Lung (tissue), 12 donors: Measurements from ENCODE around the gene ANK3. TPM values are rescaled to one million over a fixed set of nuclear protein-coding genes. Genes with fewer than 3 reads are reported as not detected.
A peak's percentile ranks its signal among the peaks of the same experiment; 100 is the strongest.

ENCODE experiments used
- ATAC-seq: fragments of 200-7000 bp; cut with Tn5 transposase; one replicate; pipeline ENCODE4 v1.9.1; 2020; ENCODE audit warnings: moderate number of reproducible peaks; ENCODE audit not compliant: insufficient read depth, low FRiP score
- DNase-seq, 3 donors: peaks; one replicate each; pipeline ENCODE4 v3.0.0-alpha.2; 2013 to 2017
- H3K27ac ChIP-seq, 2 donors: one replicate each; pipeline ENCODE4 v1.5.1; 2013; ENCODE audit warnings: mild to moderate bottlenecking in 2 of 2, moderate library complexity in 2 of 2, control low read depth in 1 of 2, inconsistent platforms in 1 of 2, low read depth in 1 of 2, low read length in 1 of 2
- H3K27me3 ChIP-seq, 3 donors: one replicate each; pipeline ENCODE4 v1.5.1; 2013; ENCODE audit warnings: low read length in 2 of 3; ENCODE audit not compliant: control insufficient read depth in 3 of 3, insufficient read depth in 3 of 3
- H3K36me3 ChIP-seq, 4 donors: one replicate each; pipeline ENCODE4 v1.5.1; 2013; ENCODE audit warnings: low read length in 4 of 4, mild to moderate bottlenecking in 1 of 4, moderate library complexity in 1 of 4; ENCODE audit not compliant: control insufficient read depth in 4 of 4, insufficient read depth in 4 of 4
- H3K4me1 ChIP-seq, 5 donors: one replicate each; pipeline ENCODE4 v1.5.1; 2013; ENCODE audit warnings: low read length in 5 of 5, mild to moderate bottlenecking in 2 of 5, moderate library complexity in 1 of 5; ENCODE audit not compliant: control insufficient read depth in 5 of 5, insufficient read depth in 5 of 5
- H3K4me3 ChIP-seq: one replicate; pipeline ENCODE4 v1.5.1; 2013; ENCODE audit warnings: mild to moderate bottlenecking, control low read depth, moderate library complexity
- H3K9ac ChIP-seq, 2 donors: one replicate each; pipeline ENCODE4 v1.5.1; 2013; ENCODE audit warnings: low read length in 2 of 2, control low read depth in 1 of 2; ENCODE audit not compliant: insufficient read depth in 1 of 2
- H3K9me3 ChIP-seq, 4 donors: one replicate each; pipeline ENCODE4 v1.5.1; 2013; ENCODE audit warnings: low read length in 3 of 4, mild to moderate bottlenecking in 1 of 4, moderate library complexity in 1 of 4; ENCODE audit not compliant: control insufficient read depth in 4 of 4, insufficient read depth in 3 of 4
- CTCF ChIP-seq: IDR thresholded peaks from 2 replicates; pipeline ENCODE4 v1.5.1; 2012; ENCODE audit warnings: mild to moderate bottlenecking; ENCODE audit errors: control extremely low read depth, extremely low read depth
- WGBS, 2 donors: extraction: QIAGEN DNeasy Blood & Tissue Kit; methylation state at CpG; one replicate each; pipeline ENCODE4 v1.1.7; 2013; 5-methylcytosine and 5-hydroxymethylcytosine counted together
- polyA plus RNA-seq, 2 donors: library from polyadenylated mRNA; stranded (reverse); fragments of 200-250 nt; gene quantifications; one replicate each; pipeline ENCODE4 v1.2.1, GENCODE V29; 2013
- total RNA-seq, 2 donors: library from RNA; depleted of rRNA in 1 of 2; stranded (reverse); fragments of >200 nt in 1 of 2; gene quantifications; one replicate each; pipeline ENCODE4 v1.2.1, GENCODE V29; 2014 to 2021
- donor health status: control.
- donor health status: control.
- donor health status: Bipolar disorder and iron deficiency.
- donor health status: healthy.
- donor health status: DM: yes; HTN: yes; CAD: no.

The ANK3 gene
- total and polyA plus RNA-seq, 4 donors = 10.4 to 96.0 (median 46.4) TPM

GRCh38 chr10:60352105-60352504 is 37.6 kb downstream of the ANK3 start:
- no peak for DNase-seq
- Histone ChIP-seq H3K27me3 (no peaks in the 10 kb centered on the region), H3K9ac (no peak overlapping the region), H3K9me3 (no peaks in the 10 kb centered on the region), H3K4me3 (no peak overlapping the region), H3K27ac (no peak overlapping the region), H3K4me1 (peaks cover 0 to 1% (median 0%) of the 10 kb centered on the region in 5 donors), H3K36me3 (no peaks in the 10 kb centered on the region)
- 90 to 94% methylated on average over 5 of the region's 5 CpGs for WGBS, 2 donors
- TF ChIP-seq CTCF = no peak
- no peak for ATAC-seq

- Histone ChIP-seq H3K9me3 (no peaks in the 10 kb centered on the region), H3K27me3 (no peaks in the 10 kb centered on the region), H3K9ac (no peak overlapping the region), H3K4me3 (no peak overlapping the region), H3K4me1 (peaks cover 0 to 1% (median 0%) of the 10 kb centered on the region in 5 donors), H3K27ac (no peak overlapping the region), H3K36me3 (no peaks in the 10 kb centered on the region)
- 76 to 82% methylated on average over 4 of the region's 4 CpGs for WGBS, 2 donors
- ATAC-seq = no peak
- DNase-seq = no peak
- no peak for TF ChIP-seq CTCF
These were observed 38.4 kb downstream of the ANK3 start for GRCh38 chr10:60351191-60351853.

GRCh38 chr10:60350400-60350799 is 39.3 kb downstream of the ANK3 start:
- H3K27me3 ChIP-seq = no peaks in the 10 kb centered on the region

More at GRCh38 chr10:60350400-60350799, 39.3 kb downstream of the ANK3 start:
- no peaks in the 10 kb centered on the region for H3K9me3 ChIP-seq
- DNase-seq = peak in 1 of 3 donors; percentile 40
- WGBS, 2 donors = 84 to 85% methylated on average over 2 of the region's 2 CpGs
- H3K9ac ChIP-seq = no peak overlapping the region
- peaks cover 0 to 1% (median 0%) of the 10 kb centered on the region in 5 donors for H3K4me1 ChIP-seq
- H3K4me3 ChIP-seq = no peak overlapping the region
- ATAC-seq = no peak
- no peaks in the 10 kb centered on the region for H3K36me3 ChIP-seq
- no peak overlapping the region for H3K27ac ChIP-seq
- no peak for TF ChIP-seq CTCF
